Panc1 (cell line): ENCODE data around the gene SMC4. TPM values are rescaled to one million over a fixed set of nuclear protein-coding genes. Genes with fewer than 3 reads are reported as not detected.

Experiments used
- ATAC-seq: fragments of 200-7000 bp; cut with Tn5 transposase; 2 replicates; pipeline ENCODE4 v1.9.1; 2020; ENCODE audit warnings: mild to moderate bottlenecking, moderate library complexity
- BruUV-seq: library from RNA; stranded (reverse); fragments of 400-500 nt; replicated peaks from 2 replicates; lab custom pipeline; 2021; lab: Mats Ljungman, UMichigan
- CTCF ChIA-PET: fragments of 300-600 bp; sonication (Branson Sonifier 250); formaldehyde crosslinking; loops from one replicate; lab custom pipeline; 2022; ENCODE audit warnings: antibody characterized with exemption; lab: Charles Lee
- POLR2A ChIA-PET: fragments of 300-600 bp; sonication (Branson Sonifier 250); formaldehyde crosslinking; loops from one replicate; lab custom pipeline; 2022; ENCODE audit warnings: antibody characterized with exemption; lab: Charles Lee
- DNase-seq: peaks from one replicate; pipeline ENCODE4 v3.0.0-alpha.2; 2010; ENCODE audit warnings: low read depth, low spot score
- H3K27ac ChIP-seq: 2 replicates; pipeline ENCODE4 v1.5.1; 2011; ENCODE audit warnings: mild to moderate bottlenecking, low read length, inconsistent platforms
- H3K27me3 ChIP-seq: fragments of 200-500 bp; sonication (Bioruptor generic); 2 replicates; pipeline ENCODE4 v1.6.0; 2014; ENCODE audit warnings: low read length, inconsistent platforms; ENCODE audit not compliant: control insufficient read depth, insufficient read depth
- H3K36me3 ChIP-seq: fragments of 200-500 bp; sonication (Bioruptor generic); 2 replicates; pipeline ENCODE4 v1.5.1; 2014; ENCODE audit warnings: inconsistent platforms, mild to moderate bottlenecking, low read length, moderate library complexity; ENCODE audit not compliant: control insufficient read depth, insufficient read depth
- H3K4me1 ChIP-seq: 2 replicates; pipeline ENCODE4 v1.5.1; 2011; ENCODE audit warnings: inconsistent platforms, mild to moderate bottlenecking, low read length, moderate library complexity; ENCODE audit not compliant: control insufficient read depth, insufficient read depth
- H3K4me3 ChIP-seq, 2 experiments: 2 replicates each; pipeline ENCODE4 v1.5.1; 2011 to 2012; ENCODE audit warnings: low read depth in 2 of 2, low read length in 2 of 2, mild to moderate bottlenecking in 2 of 2, inconsistent platforms in 1 of 2, moderate library complexity in 1 of 2
- H3K9me3 ChIP-seq: fragments of 200-500 bp; sonication (Bioruptor generic); 2 replicates; pipeline ENCODE4 v1.5.1; 2014; ENCODE audit warnings: low read depth, mild to moderate bottlenecking, inconsistent platforms, low read length, moderate library complexity; ENCODE audit not compliant: control insufficient read depth, insufficient read depth
- CTCF ChIP-seq: fragments of 450-650 bp; IDR thresholded peaks from 2 replicates; pipeline ENCODE4 v1.5.1; 2017; ENCODE audit warnings: mild to moderate bottlenecking
- POLR2AphosphoS5 ChIP-seq: IDR thresholded peaks from 2 replicates; pipeline ENCODE4 v1.6.1; 2012; ENCODE audit warnings: mild to moderate bottlenecking, low read depth, low read length, moderate library complexity
- REST ChIP-seq, 2 experiments: IDR thresholded peaks; 2 replicates each; pipeline ENCODE4 v1.6.1; 2011 to 2012; ENCODE audit warnings: low read depth in 2 of 2, control low read depth in 1 of 2, low read length in 1 of 2, mild to moderate bottlenecking in 1 of 2, moderate library complexity in 1 of 2; ENCODE audit not compliant: insufficient read depth in 1 of 2
- SIN3A ChIP-seq: IDR thresholded peaks from 2 replicates; pipeline ENCODE4 v1.6.1; 2012; ENCODE audit warnings: low read depth, mild to moderate bottlenecking, low read length, moderate library complexity, borderline replicate concordance; ENCODE audit not compliant: insufficient read depth
- TCF7L2 ChIP-seq: IDR thresholded peaks from 2 replicates; pipeline ENCODE4 v1.6.1; 2011; ENCODE audit warnings: mild to moderate bottlenecking, low read depth, low read length, inconsistent platforms
- in situ Hi-C: cut with HindIII; loops from 2 replicates; pipeline ENCODE4 v1.10.0; 2016; ENCODE audit warnings: low sequenced_read_pairs, low pct_unique_long_range_greater_than_20kb
- intact Hi-C: fragments of 100-400 bp; cut with micrococcal nuclease; formaldehyde crosslinking; loops from one replicate; pipeline ENCODE4 v1.10.0; 2022; ENCODE audit not compliant: unreplicated experiment
- total RNA-seq: library from RNA; stranded (reverse); gene quantifications from one replicate; pipeline ENCODE4 v1.2.1, GENCODE V29; 2021; ENCODE audit not compliant: unreplicated experiment

The SMC4 gene
- total RNA-seq, 1 experiment from 2014 or later: 160 TPM

- no peak for TF ChIP-seq SIN3A
- no peak for TF ChIP-seq CTCF
- TF ChIP-seq REST (IDR thresholded peaks at IDR 0.05; ENCODE audit: insufficient read depth in 1 of 2, low read depth in 2 of 2, low read length in 1 of 2): no peak
- no peak for TF ChIP-seq TCF7L2
- no peaks in the 10 kb centered on the region for H3K9me3 ChIP-seq
- H3K36me3 ChIP-seq: peaks cover 11% of the 10 kb centered on the region; the same call in 1 of the 2 replicates
- no peak overlapping the region for H3K27ac ChIP-seq
- no peak overlapping the region for H3K4me3 ChIP-seq
- in situ Hi-C loops (no loop called here), intact Hi-C loops (no loop called here)
- no peaks in the 10 kb centered on the region for H3K4me1 ChIP-seq
- BruUV-seq: no TSS peak
- H3K27me3 ChIP-seq: no peaks in the 10 kb centered on the region
- no peak for ATAC-seq
- CTCF ChIA-PET: no interaction called here
- POLR2A ChIA-PET: no interaction called here
- no peak for DNase-seq
Observed at GRCh38 chr3:160378331-160379109, 20.9 kb upstream of the SMC4 start.

- BruUV-seq: no TSS peak
- intact Hi-C loops: no loop called here
- TF ChIP-seq POLR2AphosphoS5 (no peak), TCF7L2 (no peak), CTCF (no peak), SIN3A (no peak), REST (IDR thresholded peaks at IDR 0.05; ENCODE audit: insufficient read depth in 1 of 2, low read depth in 2 of 2, low read length in 1 of 2) (no peak)
- DNase-seq (no peak), ATAC-seq (no peak)
- Histone ChIP-seq H3K9me3 (no peaks in the 10 kb centered on the region), H3K36me3 (peaks cover 10% of the 10 kb centered on the region; the same call in 1 of the 2 replicates), H3K27me3 (no peaks in the 10 kb centered on the region), H3K27ac (no peak overlapping the region), H3K4me1 (no peaks in the 10 kb centered on the region), H3K4me3 (no peak overlapping the region)
- ChIA-PET CTCF (no interaction called here), POLR2A (interaction anchor here (0.6 kb wide), 1 partner anchor 44 kb away, joined by 8 read pairs; no protein-coding TSS in a partner anchor)
- in situ Hi-C loops: no loop called here
Observed at GRCh38 chr3:160379628-160380214, 19.7 kb upstream of the SMC4 start.
